IMR-90 (cell line): ENCODE measurements around the gene CTIF. TPM values are rescaled to one million over a fixed set of nuclear protein-coding genes. Genes with fewer than 3 reads are reported as not detected.

Experiments used
- ATAC-seq: fragments of 200-7000 bp; cut with Tn5 transposase; 2 replicates; pipeline ENCODE4 v1.9.1; 2020; ENCODE audit warnings: low read depth, mild to moderate bottlenecking, moderate library complexity
- BruUV-seq: library from RNA; stranded (reverse); fragments of 400-500 nt; replicated peaks from 2 replicates; lab custom pipeline; 2021; lab: Mats Ljungman, UMichigan
- CTCF ChIA-PET: fragments of 300-600 bp; formaldehyde crosslinking; extraction: SDS; loops from one replicate; lab custom pipeline; 2021; ENCODE audit warnings: antibody characterized with exemption; lab: Yijun Ruan, JAX
- POLR2A ChIA-PET: fragments of 300-600 bp; sonication (Branson Sonifier 250); formaldehyde crosslinking; loops from one replicate; lab custom pipeline; 2022; ENCODE audit warnings: antibody characterized with exemption; ENCODE audit not compliant: unreplicated experiment; lab: Charles Lee
- DNase-seq: peaks from one replicate; pipeline ENCODE4 v3.0.0; 2013
- H2AFZ ChIP-seq: replicated peaks from 2 replicates; pipeline ENCODE3; 2013; ENCODE audit warnings: low read length, mild to moderate bottlenecking; ENCODE audit not compliant: poor library complexity
- H2AK5ac ChIP-seq: 2 replicates; pipeline ENCODE4 v1.6.1; 2013; ENCODE audit warnings: low read depth, low read length, inconsistent platforms
- H2AK9ac ChIP-seq: replicated peaks from 2 replicates; pipeline ENCODE3; 2013; ENCODE audit warnings: mild to moderate bottlenecking, low read depth, low read length, moderate library complexity; ENCODE audit not compliant: poor library complexity
- H2BK120ac ChIP-seq: 2 replicates; pipeline ENCODE4 v1.6.1; 2013; ENCODE audit warnings: low read depth, low read length, inconsistent platforms
- H2BK15ac ChIP-seq: 3 replicates; pipeline ENCODE4 v1.6.1; 2013; ENCODE audit warnings: low read depth, low read length, inconsistent platforms
- H2BK20ac ChIP-seq: 2 replicates; pipeline ENCODE4 v1.6.1; 2013; ENCODE audit warnings: low read depth, mild to moderate bottlenecking, inconsistent platforms, low read length, moderate library complexity
- H2BK5ac ChIP-seq: 2 replicates; pipeline ENCODE4 v1.6.1; 2013; ENCODE audit warnings: mild to moderate bottlenecking, low read depth, low read length, inconsistent platforms; ENCODE audit not compliant: poor library complexity, severe bottlenecking
- H3K14ac ChIP-seq: replicated peaks from 2 replicates; pipeline ENCODE4 v1.6.1; 2013; ENCODE audit warnings: low read depth, low read length, inconsistent platforms
- H3K18ac ChIP-seq: 2 replicates; pipeline ENCODE4 v1.6.1; 2013; ENCODE audit warnings: low read depth, low read length, control low read depth
- H3K23ac ChIP-seq: 2 replicates; pipeline ENCODE4 v1.6.1; 2013; ENCODE audit warnings: low read depth, low read length, inconsistent platforms
- H3K27ac ChIP-seq: 2 replicates; pipeline ENCODE4 v1.5.1; 2013; ENCODE audit warnings: mild to moderate bottlenecking, control low read depth, low read length; ENCODE audit not compliant: insufficient read depth
- H3K27me3 ChIP-seq: 2 replicates; pipeline ENCODE4 v1.6.1; 2013; ENCODE audit warnings: low read length; ENCODE audit not compliant: control insufficient read depth, insufficient read depth
- H3K36me3 ChIP-seq: 2 replicates; pipeline ENCODE4 v1.6.1; 2013; ENCODE audit warnings: low read length, mixed read lengths; ENCODE audit not compliant: control insufficient read depth, insufficient read depth
- H3K4ac ChIP-seq: 2 replicates; pipeline ENCODE4 v1.6.1; 2013; ENCODE audit warnings: low read depth, low read length, inconsistent platforms
- H3K4me1 ChIP-seq: 2 replicates; pipeline ENCODE4 v1.6.1; 2013; ENCODE audit warnings: low read length, mixed read lengths; ENCODE audit not compliant: control insufficient read depth, insufficient read depth
- H3K4me2 ChIP-seq: 2 replicates; pipeline ENCODE4 v1.6.1; 2013; ENCODE audit warnings: low read depth, mild to moderate bottlenecking, control low read depth, low read length, moderate library complexity
- H3K4me3 ChIP-seq: 2 replicates; pipeline ENCODE4 v1.5.1; 2013; ENCODE audit warnings: low read depth, mild to moderate bottlenecking, control low read depth, low read length, moderate library complexity; ENCODE audit not compliant: insufficient read depth
- H3K56ac ChIP-seq: 2 replicates; pipeline ENCODE4 v1.6.1; 2013; ENCODE audit warnings: low read length, inconsistent platforms; ENCODE audit not compliant: insufficient read depth; ENCODE audit errors: extremely low read depth
- H3K79me1 ChIP-seq, 2 experiments: 2 replicates each; pipeline ENCODE4 v1.6.1; 2013; ENCODE audit warnings: low read length in 2 of 2, inconsistent platforms in 1 of 2, low read depth in 1 of 2
- H3K9ac ChIP-seq: 2 replicates; pipeline ENCODE4 v1.6.1; 2013; ENCODE audit warnings: low read depth, low read length, control low read depth
- H3K9me1 ChIP-seq: 2 replicates; pipeline ENCODE4 v1.6.1; 2013; ENCODE audit warnings: low read length, inconsistent platforms; ENCODE audit not compliant: insufficient read depth
- H3K9me3 ChIP-seq: 2 replicates; pipeline ENCODE4 v1.6.1; 2013; ENCODE audit warnings: low read length; ENCODE audit not compliant: control insufficient read depth, insufficient read depth
- H4K20me1 ChIP-seq: 2 replicates; pipeline ENCODE4 v1.6.1; 2013; ENCODE audit warnings: low read length, inconsistent platforms; ENCODE audit not compliant: insufficient read depth
- H4K5ac ChIP-seq: 2 replicates; pipeline ENCODE4 v1.6.1; 2013; ENCODE audit warnings: mild to moderate bottlenecking, low read depth, low read length, control low read depth
- H4K8ac ChIP-seq, 2 experiments: 2 replicates each; pipeline ENCODE4 v1.6.1; 2013; ENCODE audit warnings: low read depth in 2 of 2, low read length in 2 of 2, control low read depth in 1 of 2, inconsistent platforms in 1 of 2
- H4K91ac ChIP-seq: 2 replicates; pipeline ENCODE4 v1.6.1; 2013; ENCODE audit warnings: low read depth, low read length, inconsistent platforms; ENCODE audit not compliant: insufficient read depth
- RCOR1 ChIP-seq: IDR thresholded peaks from 2 replicates; pipeline ENCODE4 v1.6.1; 2012; ENCODE audit warnings: mild to moderate bottlenecking, low read length, improper control_type of control experiment; ENCODE audit not compliant: insufficient replicate concordance
- SMC3 ChIP-seq: fragments of 150-350 bp; IDR thresholded peaks from 2 replicates; pipeline ENCODE4 v1.6.1; 2016; ENCODE audit warnings: low read depth, mild to moderate bottlenecking, antibody characterized with exemption, low read length, moderate library complexity
- WGBS, 2 experiments: methylation state at CpG; one replicate each; pipeline versions ENCODE4 v1.1.5 to v1.1.7; 2013; ENCODE audit warnings: missing lambda C conversion rate in 2 of 2; ENCODE audit not compliant: insufficient read length in 1 of 2; ENCODE audit errors: extremely low coverage in 2 of 2; 5-methylcytosine and 5-hydroxymethylcytosine counted together
- dilution Hi-C: fragments of 300-500 bp; cut with HindIII; formaldehyde crosslinking; loops from one replicate; pipeline ENCODE4 v1.14.3; 2018; ENCODE audit warnings: low sequenced_read_pairs; ENCODE audit not compliant: unreplicated experiment
- in situ Hi-C: fragments of 300-500 bp; cut with MboI; formaldehyde crosslinking; loops from 3 replicates; pipeline ENCODE4 v1.14.3; 2019; ENCODE audit warnings: low sequenced_read_pairs, inconsistent platforms, mixed read lengths
- intact Hi-C: fragments of 100-400 bp; cut with micrococcal nuclease; formaldehyde crosslinking; loops from 2 replicates; pipeline ENCODE4 v1.10.0; 2022
- polyA plus RNA-seq, 3 experiments: library from polyadenylated mRNA; depleted of rRNA; stranded (reverse); fragments of >200 nt; gene quantifications; 2 replicates each; pipeline ENCODE4 v1.2.3, GENCODE V29; 2012; ENCODE audit warnings: low replicate concordance in 1 of 3
- total RNA-seq: library from RNA; depleted of rRNA; stranded (reverse); fragments of >200 nt; gene quantifications from 2 replicates; pipeline ENCODE4 v1.2.3, GENCODE V29; 2012
- TF ChIP-seq, protein P1 (sequence below): conservative IDR thresholded peaks from 2 replicates; pipeline ENCODE4 v1.5.1; 2012; ENCODE audit warnings: mild to moderate bottlenecking, low read depth, low read length, improper control_type of control experiment
- TF ChIP-seq, protein P2 (sequence below): fragments of 150-350 bp; IDR thresholded peaks from 2 replicates; pipeline ENCODE4 v1.6.1; 2016; ENCODE audit warnings: low read depth, mild to moderate bottlenecking, low read length, moderate library complexity, borderline replicate concordance

CTIF gene
- total and polyA plus RNA-seq, 2 of the 4 experiments (the other 2 are of a cell fraction): 25.1 to 57.0 TPM

DNA sequence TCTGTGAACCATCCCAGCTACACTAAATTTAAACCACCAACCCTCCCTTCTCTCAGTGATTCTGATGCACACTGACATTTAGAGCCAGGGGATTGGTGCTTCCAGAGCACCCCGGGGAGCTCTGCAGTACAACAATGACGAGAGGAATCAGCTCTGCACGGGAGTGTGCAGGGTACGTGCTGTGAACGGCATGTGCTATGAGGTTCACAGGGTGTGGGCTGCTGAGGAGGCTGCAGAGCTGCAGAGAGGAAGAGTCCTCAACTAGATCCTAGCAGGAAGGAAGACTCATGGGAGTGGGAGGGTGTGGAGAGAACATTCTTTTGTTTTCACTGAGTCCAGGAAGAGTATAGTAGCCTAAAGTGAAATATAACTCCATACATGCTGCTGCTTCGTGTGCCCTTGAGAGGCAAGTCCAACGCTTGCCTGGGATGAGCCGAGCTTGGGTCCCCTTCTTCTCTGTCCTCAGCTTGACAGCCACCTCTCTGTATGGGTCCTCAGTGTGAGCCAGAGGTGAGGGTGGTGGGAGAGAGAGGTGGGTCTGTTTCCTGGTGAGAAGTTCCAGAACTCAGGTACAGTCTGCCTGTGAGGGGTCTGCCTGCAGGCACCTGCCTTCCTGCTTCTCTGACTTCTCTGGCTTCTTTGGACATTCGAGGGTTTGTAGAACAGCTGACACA lies 118.8 kb downstream of the CTIF start:
- CTCF ChIA-PET: no interaction called here
- POLR2A ChIA-PET: no interaction called here
- no peak overlapping the region for H4K5ac ChIP-seq
- H3K36me3 ChIP-seq: no peaks in the 10 kb centered on the region
- no peak overlapping the region for H3K4me2 ChIP-seq
- H4K91ac ChIP-seq: no peak overlapping the region
- no peak overlapping the region for H3K4ac ChIP-seq
- H3K4me3 ChIP-seq: no peak overlapping the region
- H4K8ac ChIP-seq: 0 out of 4 replicates have a peak overlapping the region, but pooled peaks of 1 of the 2 experiments have one; percentile 3
- no TSS peak for BruUV-seq
- H4K20me1 ChIP-seq: peaks cover 54% of the 10 kb centered on the region
- in situ Hi-C loops: no loop called here
- peaks cover 37 to 76% of the 10 kb centered on the region in 2 experiments for H3K79me1 ChIP-seq
- peak overlapping the region; percentile 45 for H3K23ac ChIP-seq
- DNase-seq (no peak), ATAC-seq (no peak)
- no peak overlapping the region for H3K27ac ChIP-seq
- H3K56ac ChIP-seq: no peak overlapping the region
- H2BK20ac ChIP-seq: no peak overlapping the region
- no peaks in the 10 kb centered on the region for H3K27me3 ChIP-seq
- no peak overlapping the region for H3K9ac ChIP-seq
- peak overlapping the region; percentile 87 for H2AK9ac ChIP-seq
- H2AFZ ChIP-seq: no peak overlapping the region
- no peak overlapping the region for H3K18ac ChIP-seq
- no peak overlapping the region for H2BK120ac ChIP-seq
- no peak overlapping the region for H2BK15ac ChIP-seq
- peaks cover 35% of the 10 kb centered on the region for H3K4me1 ChIP-seq
- TF ChIP-seq, protein P1, sequence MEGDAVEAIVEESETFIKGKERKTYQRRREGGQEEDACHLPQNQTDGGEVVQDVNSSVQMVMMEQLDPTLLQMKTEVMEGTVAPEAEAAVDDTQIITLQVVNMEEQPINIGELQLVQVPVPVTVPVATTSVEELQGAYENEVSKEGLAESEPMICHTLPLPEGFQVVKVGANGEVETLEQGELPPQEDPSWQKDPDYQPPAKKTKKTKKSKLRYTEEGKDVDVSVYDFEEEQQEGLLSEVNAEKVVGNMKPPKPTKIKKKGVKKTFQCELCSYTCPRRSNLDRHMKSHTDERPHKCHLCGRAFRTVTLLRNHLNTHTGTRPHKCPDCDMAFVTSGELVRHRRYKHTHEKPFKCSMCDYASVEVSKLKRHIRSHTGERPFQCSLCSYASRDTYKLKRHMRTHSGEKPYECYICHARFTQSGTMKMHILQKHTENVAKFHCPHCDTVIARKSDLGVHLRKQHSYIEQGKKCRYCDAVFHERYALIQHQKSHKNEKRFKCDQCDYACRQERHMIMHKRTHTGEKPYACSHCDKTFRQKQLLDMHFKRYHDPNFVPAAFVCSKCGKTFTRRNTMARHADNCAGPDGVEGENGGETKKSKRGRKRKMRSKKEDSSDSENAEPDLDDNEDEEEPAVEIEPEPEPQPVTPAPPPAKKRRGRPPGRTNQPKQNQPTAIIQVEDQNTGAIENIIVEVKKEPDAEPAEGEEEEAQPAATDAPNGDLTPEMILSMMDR: no peak
- TF ChIP-seq RCOR1 (no peak), SMC3 (no peak)
- TF ChIP-seq, protein P2, sequence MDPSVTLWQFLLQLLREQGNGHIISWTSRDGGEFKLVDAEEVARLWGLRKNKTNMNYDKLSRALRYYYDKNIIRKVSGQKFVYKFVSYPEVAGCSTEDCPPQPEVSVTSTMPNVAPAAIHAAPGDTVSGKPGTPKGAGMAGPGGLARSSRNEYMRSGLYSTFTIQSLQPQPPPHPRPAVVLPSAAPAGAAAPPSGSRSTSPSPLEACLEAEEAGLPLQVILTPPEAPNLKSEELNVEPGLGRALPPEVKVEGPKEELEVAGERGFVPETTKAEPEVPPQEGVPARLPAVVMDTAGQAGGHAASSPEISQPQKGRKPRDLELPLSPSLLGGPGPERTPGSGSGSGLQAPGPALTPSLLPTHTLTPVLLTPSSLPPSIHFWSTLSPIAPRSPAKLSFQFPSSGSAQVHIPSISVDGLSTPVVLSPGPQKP: no peak
- dilution Hi-C loops: no loop called here
- intact Hi-C loops: no loop called here
- WGBS, 2 experiments: 65% methylated on average over 4 of the region's 9 CpGs; no CpG with 5 or more reads in 1 of the 2 experiments
- 0 out of 2 replicates have a peak overlapping the region, but pooled peaks have one; percentile 7 for H2AK5ac ChIP-seq
- H3K14ac ChIP-seq: peak overlapping the region; percentile 76
- H2BK5ac ChIP-seq: peak overlapping the region; percentile 38
- peaks cover 47% of the 10 kb centered on the region for H3K9me1 ChIP-seq
- H3K9me3 ChIP-seq: no peaks in the 10 kb centered on the region
